PC-3 (cell line): Measurements from ENCODE around the gene THEM4.

ENCODE experiments used
- EZH2 ChIP-seq: fragments of 300-600 bp; sonication (generic); IDR thresholded peaks from one replicate; pipeline ENCODE4 v1.6.1; 2017; ENCODE audit warnings: antibody characterized with exemption, mild to moderate bottlenecking, low read length; ENCODE audit not compliant: unreplicated experiment
- TF ChIP-seq, protein P1 (sequence below): fragments of 300-600 bp; sonication (generic); conservative IDR thresholded peaks from 2 replicates; pipeline ENCODE4 v1.5.1; 2017; ENCODE audit warnings: antibody characterized with exemption, low read depth, mild to moderate bottlenecking, low read length

DNA sequence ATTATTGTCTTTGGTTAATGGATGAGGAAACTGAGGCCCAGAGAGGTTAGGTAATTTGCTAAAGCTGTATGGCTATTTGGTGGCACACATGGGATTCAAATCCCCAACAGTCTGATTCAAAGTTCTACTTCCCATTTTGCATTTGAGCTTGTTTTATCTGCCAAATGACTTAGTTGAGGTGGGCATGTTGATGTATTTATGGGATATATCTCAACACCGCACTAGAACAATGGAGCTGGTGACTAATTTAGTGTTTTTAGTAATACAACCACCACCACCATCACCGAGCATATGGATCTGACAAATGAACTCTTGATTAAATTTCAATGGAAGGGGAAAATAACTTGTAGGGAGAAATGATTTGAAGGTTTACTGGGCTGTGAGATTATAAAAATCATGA is 26.8 kb downstream of the THEM4 start:
- TF ChIP-seq, protein P1, sequence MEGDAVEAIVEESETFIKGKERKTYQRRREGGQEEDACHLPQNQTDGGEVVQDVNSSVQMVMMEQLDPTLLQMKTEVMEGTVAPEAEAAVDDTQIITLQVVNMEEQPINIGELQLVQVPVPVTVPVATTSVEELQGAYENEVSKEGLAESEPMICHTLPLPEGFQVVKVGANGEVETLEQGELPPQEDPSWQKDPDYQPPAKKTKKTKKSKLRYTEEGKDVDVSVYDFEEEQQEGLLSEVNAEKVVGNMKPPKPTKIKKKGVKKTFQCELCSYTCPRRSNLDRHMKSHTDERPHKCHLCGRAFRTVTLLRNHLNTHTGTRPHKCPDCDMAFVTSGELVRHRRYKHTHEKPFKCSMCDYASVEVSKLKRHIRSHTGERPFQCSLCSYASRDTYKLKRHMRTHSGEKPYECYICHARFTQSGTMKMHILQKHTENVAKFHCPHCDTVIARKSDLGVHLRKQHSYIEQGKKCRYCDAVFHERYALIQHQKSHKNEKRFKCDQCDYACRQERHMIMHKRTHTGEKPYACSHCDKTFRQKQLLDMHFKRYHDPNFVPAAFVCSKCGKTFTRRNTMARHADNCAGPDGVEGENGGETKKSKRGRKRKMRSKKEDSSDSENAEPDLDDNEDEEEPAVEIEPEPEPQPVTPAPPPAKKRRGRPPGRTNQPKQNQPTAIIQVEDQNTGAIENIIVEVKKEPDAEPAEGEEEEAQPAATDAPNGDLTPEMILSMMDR, result no peak
- no peak for TF ChIP-seq EZH2
